ENCODE measurements around the gene FYN.

FYN gene

DNA sequence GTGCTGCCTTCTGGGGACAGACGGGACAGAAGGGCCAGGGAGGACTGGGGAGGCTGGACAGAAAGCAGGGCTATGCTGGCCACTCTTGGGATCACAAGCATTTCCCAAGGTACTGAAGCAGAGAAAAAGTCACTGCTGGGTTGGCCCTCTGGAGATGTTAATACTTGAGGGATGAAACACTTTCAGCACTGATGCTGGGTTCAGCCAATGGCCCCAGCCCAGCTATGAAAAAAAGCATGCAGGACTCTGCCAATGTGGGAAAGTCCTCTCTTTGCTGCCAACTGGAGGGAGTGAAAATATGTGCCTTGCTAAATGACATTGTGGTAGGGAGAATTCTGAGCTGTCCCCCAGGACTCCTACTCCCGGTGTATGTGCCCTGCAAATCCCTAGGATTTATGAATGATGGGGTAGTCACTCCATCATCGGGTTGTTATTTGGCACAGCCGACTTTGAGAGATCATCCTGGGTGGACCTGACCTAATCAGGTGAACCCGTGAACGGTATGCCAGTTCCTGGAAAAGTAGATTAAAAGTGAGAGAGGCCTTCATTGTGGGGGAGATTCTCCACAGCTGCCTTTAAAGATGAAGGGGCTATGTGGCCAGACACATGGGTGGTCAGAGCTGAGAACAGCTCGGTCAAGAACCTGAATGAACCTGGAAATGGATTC, 147.7 kb downstream of the FYN start:
- no peak for DNase-seq (ENCODE audit: low read depth)

- DNase-seq (ENCODE audit: low read depth): no peak
These were observed 148.7 kb downstream of the FYN start for GRCh38 chr6:111724505-111724904.

DNA sequence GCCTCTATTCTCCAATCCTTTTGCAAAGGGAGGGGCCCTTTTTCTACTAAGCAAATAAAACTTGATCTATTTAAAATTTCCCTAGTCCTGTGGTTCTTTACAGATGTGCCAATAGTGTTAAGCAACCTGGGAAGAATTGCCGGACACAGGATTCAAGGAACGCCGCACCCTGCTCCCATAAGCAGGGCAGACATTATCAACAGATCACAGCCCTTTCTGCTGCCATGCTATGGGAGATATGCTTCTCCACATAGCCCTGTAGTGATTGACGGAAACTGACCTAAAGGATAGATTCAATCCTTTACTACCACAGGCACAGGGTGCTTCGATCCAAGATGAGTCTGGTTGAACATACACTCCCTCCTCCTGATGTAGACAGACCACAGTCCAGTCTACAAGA, 149.2 kb downstream of the FYN start:
- no peak for DNase-seq (ENCODE audit: low read depth)

- no peak for DNase-seq (ENCODE audit: low read depth)
These were observed 149.8 kb downstream of the FYN start for GRCh38 chr6:111723412-111723970.

GRCh38 chr6:111722179-111722731, 151.0 kb downstream of the FYN start:
- peak; percentile 87 for DNase-seq (ENCODE audit: low read depth)

- DNase-seq (ENCODE audit: low read depth): peak; percentile 45
These were observed 151.5 kb downstream of the FYN start for GRCh38 chr6:111721753-111722154.

DNA sequence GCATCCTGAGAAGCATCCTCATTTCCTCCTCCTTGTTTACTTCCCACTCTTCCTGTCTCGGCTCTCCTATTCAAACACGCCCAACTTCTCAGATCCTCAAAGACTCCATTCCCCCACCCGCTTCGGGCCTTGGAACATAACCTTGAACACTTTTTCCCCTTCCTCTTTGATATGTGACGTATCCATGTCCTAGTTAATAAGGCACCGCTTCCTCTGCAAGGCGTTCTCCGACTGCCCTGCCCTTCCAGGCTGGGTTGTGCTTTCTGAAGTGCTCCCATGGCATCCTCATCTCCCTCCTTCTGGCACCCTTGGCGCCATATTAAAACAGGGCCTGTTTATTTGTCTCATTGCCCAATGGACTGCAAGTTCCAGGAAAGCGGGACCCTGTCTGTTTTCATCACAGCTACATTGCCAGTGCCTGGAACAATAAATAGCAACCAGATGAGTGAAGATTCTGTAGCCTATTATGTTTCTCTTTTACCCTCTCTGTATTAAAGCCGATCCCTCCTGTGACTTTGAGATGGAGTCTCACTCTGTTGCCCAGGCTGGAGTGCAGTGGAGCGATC, 152.2 kb downstream of the FYN start:
- no peak for DNase-seq (ENCODE audit: low read depth)

DNA sequence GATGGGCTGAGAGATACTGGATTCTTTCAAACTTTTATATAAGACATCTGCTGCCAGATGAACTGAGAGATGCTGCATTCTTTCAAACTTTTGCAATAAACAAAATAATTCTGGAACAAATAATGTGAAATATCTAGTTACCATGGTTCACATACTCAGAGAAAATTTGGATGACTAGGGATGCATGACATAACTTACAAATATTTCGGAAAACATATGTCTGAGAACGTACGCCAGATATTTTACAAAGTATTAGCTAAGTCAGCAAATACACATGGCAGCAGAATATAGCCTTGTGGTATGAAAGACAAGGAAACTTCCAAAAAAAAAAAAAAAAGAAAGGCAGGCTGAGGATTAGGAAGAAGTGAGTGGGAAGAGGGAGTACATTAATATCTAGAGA, 154.3 kb downstream of the FYN start:
- no peak for DNase-seq (ENCODE audit: low read depth)

DNA sequence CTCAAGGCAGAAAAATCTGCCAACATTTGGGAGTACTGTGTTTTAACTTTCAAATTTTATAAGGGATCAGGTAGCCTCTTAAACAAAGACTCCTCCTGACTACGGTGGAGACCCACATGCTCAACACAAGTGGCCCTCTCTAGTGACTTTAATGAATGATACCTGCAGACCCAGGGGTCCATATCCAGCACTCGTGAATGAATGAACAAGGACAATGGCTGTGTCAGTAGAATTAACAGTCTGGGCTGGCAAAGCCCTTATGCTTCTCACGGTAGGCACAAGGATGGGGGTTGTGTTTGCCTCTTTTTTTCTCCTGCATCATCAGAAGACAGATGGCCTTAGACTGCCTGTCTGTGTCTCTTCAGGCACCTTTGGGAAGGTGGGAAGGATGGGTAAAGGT, 154.9 kb downstream of the FYN start:
- DNase-seq (ENCODE audit: low read depth): no peak

GRCh38 chr6:111717621-111718020, 155.6 kb downstream of the FYN start:
- no peak for DNase-seq (ENCODE audit: low read depth)

DNA sequence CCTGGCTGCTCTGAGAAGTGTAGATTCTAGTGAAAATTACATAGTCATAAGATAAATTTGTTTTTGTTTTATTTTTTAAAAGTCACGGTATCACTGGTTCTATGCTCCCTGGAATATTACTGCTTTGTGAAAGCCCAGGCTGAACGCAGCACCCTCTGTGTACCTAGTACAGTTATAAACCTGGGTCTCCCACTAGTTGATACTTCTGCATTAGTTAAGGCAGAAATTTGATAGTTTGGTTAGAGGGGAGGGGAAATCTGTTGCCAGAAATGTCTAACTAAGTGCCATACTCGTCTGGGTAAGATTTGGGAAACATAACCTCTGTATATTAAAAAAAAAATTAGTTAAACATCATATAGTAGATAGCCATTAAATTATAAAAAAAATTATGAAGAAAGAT, 156.9 kb downstream of the FYN start:
- DNase-seq (ENCODE audit: low read depth): no peak

DNA sequence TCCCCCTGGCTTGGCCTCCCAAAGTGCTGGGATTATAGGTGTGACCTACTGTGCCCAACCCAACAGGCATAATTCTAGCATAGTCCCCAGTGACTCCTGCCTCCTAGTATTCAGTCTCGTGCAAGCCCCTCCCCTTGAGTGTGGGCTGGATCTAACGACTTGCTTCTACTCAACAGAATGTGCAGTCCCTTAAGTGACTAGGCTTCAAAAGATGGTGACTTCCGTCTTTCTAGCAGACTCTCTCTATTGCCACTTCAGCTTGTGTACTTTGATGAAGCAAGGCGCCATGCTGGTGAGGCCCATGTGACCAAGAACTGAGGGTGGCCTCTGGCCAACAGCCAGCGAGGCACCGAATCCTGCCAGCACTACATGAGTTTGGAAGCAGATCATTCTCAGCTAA, 157.9 kb downstream of the FYN start:
- no peak for DNase-seq (ENCODE audit: low read depth)

DNA sequence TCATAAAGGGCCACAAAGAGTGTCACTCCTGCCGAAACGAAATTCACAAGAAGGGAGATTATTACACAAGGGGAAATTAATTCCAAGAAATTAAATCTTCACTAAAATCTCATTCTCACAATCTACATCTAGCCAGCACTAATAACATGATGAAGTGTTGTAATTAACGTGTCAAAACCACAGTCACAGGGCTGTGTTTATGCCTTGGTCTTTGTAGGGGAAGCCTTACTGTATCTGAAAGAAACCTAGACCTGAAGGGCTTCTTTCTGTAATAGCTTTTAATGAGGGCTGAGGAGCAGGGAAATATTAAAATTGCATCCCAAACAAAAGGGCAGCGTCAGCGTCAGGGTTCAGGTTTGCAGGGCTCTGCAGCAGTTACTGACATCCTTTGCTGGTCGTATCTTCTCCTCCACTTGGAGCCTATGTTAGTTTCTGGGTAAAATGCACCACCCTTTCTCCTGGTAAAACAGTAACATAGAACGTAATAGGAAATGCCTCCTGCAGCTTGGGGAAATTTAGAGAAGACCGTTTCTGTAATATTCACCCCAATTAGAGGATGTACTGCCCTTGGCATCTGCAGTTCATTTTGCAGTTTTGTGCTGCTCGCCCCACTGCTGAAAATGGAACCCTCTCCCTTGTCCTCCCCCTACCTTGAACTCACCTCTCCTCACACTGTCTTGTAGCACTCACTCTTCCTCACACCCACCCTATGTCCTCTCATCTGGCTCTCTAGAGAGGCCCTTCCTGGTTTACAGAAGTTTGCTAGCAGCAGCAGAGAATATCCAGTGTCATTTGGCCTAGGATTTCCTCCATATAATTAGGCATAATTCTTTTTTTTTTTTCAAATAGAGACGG, 158.6 kb downstream of the FYN start:
- no peak for DNase-seq (ENCODE audit: low read depth)

DNA sequence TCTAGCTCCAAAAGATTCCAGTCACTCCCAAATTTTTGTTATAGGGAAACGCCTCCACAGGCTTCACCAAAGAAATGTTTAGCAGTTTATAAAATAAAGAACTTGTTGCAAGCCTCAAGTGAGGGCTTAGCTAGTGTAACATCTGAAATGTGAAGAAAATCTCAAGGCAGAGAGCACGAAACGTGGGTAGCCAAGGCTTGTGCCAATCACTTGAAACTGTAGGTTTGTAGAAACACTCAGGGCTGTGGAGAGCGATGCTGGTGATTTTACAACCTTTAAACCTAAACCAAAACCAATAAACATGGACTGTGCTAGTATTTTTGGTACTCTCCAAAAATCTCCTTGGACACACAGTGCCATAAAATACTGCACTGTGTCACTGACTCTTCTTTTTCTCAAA, 159.4 kb downstream of the FYN start:
- DNase-seq (ENCODE audit: low read depth): no peak

- DNase-seq (ENCODE audit: low read depth): no peak
These were observed 160.0 kb downstream of the FYN start for GRCh38 chr6:111713236-111713635.

GRCh38 chr6:111711984-111712752, 161.1 kb downstream of the FYN start:
- DNase-seq (ENCODE audit: low read depth): peak; percentile 92

DNA sequence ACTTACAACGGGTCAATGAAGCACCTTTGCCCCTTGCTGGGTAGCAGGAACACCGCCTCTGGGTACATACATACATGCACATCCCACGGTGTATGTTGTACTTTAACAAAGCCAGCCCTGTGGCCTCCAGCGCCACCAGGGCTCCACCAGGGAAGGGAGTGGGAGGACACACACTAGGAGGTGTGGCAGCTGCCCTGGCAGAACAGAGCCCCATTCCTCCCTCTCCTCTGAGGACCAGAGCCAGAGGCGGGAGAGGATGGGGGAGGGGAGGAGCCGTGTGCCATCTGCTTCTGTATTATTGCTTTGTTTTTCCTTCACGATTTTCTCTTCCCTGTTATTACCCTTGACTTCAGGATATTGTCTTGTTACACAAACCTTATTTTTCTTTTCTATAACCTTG, 161.8 kb downstream of the FYN start:
- no peak for DNase-seq (ENCODE audit: low read depth)

GRCh38 chr6:111710911-111711310, 162.3 kb downstream of the FYN start:
- no peak for DNase-seq (ENCODE audit: low read depth)

GRCh38 chr6:111710439-111710838, 162.8 kb downstream of the FYN start:
- DNase-seq (ENCODE audit: low read depth): no peak

DNA sequence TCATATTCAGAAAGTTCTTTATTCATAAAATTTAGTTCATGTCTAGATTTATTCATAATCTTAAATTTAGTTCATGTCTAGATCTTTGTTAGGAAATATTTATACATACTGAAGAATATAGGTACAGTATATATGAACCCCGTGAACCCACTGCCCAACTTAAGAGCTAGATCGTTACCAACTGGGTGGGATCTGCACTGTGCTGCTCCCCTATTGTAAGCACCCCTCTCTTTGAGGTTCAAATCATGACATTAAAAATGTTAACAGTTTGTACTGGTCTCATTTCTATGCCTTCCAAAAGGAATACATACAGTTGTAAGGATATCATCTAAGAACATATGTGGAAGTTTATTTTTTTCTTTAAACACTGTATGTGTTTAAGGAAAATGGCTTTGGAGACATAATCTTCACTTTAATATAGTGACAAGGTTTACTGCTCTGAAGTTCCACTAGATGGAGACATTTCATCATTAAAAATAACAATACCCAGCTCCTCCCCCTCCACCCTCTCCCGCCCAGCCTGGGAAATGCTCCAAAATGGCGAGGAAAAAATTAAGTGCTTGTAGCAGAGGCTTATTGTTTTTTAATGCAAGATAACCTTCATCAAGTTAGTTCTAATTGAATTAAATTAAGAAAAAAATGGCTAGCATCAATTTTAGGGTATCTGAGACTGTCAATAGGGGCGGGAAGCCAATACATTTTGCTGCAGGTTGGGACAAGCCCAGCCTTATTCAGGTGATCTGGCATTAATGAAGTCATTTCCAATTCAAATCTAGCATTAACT, 163.4 kb downstream of the FYN start:
- DNase-seq (ENCODE audit: low read depth): peak; percentile 67

DNA sequence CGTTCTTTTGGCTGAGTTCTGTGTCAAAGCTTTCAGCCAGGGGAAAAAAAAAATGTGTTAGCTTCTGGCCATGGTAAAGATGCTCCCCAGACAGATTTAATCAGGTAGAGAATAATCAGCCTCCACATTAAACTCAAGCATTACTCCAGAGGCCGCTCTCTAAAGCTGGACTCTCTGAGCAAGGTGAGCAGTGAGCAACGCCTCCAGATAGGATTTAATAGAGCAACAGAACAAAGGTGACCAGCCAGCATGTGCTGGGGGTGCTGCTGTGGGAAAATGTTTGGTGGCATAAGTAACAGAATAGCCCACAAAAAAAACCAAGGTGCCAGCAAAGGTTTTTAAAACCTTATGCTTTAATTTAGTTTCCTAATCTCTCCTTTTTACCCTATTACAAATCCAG, 164.1 kb downstream of the FYN start:
- no peak for DNase-seq (ENCODE audit: low read depth)

Data from amniotic epithelial cell (primary cell).